HAP-1 (cell line): ENCODE data around the gene EPN3.

ENCODE experiments used
- DNase-seq, 2 experiments: peaks; one replicate each; pipeline ENCODE4 v3.0.0-alpha.2; 2016 to 2020; ENCODE audit warnings: low spot score in 2 of 2
- H3K27me3 ChIP-seq: fragments of 250-450 bp; sonication (Bioruptor Pico); 2 replicates; pipeline ENCODE4 v1.5.1; 2020; ENCODE audit warnings: low read depth, mild to moderate bottlenecking, moderate library complexity
- H3K36me3 ChIP-seq: fragments of 250-450 bp; sonication (Bioruptor Pico); replicated peaks from 2 replicates; pipeline ENCODE4 v1.5.1; 2020; ENCODE audit warnings: mild to moderate bottlenecking
- H3K4me1 ChIP-seq: fragments of 250-450 bp; sonication (Bioruptor Pico); 2 replicates; pipeline ENCODE4 v1.5.1; 2020; ENCODE audit warnings: mild to moderate bottlenecking
- H3K4me3 ChIP-seq: fragments of 250-450 bp; sonication (Bioruptor Pico); 2 replicates; pipeline ENCODE4 v1.5.1; 2020; ENCODE audit warnings: mild to moderate bottlenecking, moderate library complexity
- H3K9me3 ChIP-seq: fragments of 250-450 bp; sonication (Bioruptor Pico); 2 replicates; pipeline ENCODE4 v1.5.1; 2020; ENCODE audit warnings: mild to moderate bottlenecking, moderate library complexity
- in situ Hi-C: fragments of 300-500 bp; cut with MboI; formaldehyde crosslinking; loops from 3 replicates; pipeline ENCODE4 v1.14.3; 2020; ENCODE audit warnings: low sequenced_read_pairs, inconsistent platforms, mixed read lengths

Gene EPN3

DNA sequence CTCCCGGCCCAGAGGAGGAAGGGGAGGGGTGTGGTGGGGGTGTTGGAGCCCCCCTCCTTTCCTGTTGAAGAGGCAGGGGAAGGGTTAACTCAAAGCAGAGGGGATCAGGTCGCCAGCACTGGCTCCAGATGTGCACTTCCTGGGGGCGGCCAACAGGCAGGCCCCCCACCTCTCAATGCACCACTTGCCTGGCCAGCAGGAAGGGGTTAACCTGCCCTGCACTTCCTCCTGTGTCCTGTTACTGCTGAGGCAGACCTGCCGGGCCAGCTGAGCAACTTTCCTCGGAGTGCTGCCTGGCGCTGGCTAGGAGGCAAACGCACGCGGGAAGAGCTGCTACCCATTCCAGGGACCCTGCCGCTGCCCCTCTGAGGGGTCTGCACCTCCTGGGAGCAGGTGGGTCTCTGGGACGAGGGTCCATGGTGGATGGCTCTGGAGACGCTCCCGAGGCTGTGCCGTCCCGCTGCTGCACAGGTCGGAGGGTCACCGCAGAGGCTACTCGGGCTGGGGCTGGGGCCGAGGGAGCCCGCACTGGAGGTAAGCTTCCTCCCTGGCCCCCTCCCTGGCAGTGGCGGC, at the start of gene EPN3:
TSS of gene EPN3 (plus strand) at position 284 of the 573 bp plus-strand sequence. CDS start 3,822 bp downstream, outside the sequence.
- H3K27me3 ChIP-seq: peaks cover 14% of the 10 kb centered on the region

DNA sequence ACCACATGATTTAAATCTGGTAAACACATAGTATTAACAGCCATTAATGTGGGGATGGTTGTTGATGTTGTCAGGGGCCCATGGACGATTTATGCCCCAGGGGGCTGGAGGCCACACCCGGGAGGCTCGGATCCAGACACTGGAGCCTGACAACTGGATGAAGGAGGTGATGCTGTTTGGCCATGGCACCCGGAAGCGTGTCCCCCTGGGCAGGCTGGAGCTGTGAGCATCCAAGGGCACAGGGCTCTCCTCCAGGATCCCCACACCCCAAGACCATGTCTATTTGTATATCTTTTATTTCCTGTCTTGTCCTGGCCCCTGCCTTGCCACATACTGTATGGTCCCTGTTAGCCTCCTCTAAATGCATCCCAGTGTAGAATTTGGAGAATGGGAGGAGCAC, 49.3 kb upstream of the EPN3 start:
- no peaks in the 10 kb centered on the region for H3K9me3 ChIP-seq
- in situ Hi-C loops: loop anchor here (10.0 kb wide), 1 partner anchor 142 kb away; no protein-coding TSS in a partner anchor
- no peak overlapping the region for H3K4me3 ChIP-seq
- H3K36me3 ChIP-seq: peaks cover 51% of the 10 kb centered on the region
- H3K4me1 ChIP-seq: peaks cover 5% of the 10 kb centered on the region; the same call in 1 of the 2 replicates
- DNase-seq: no peak
- H3K27me3 ChIP-seq: no peaks in the 10 kb centered on the region

More for the DNA sequence above, at the start of gene EPN3:
- in situ Hi-C loops: no loop called here
- Histone ChIP-seq H3K9me3 (no peaks in the 10 kb centered on the region), H3K36me3 (no peaks in the 10 kb centered on the region), H3K4me3 (no peak within 1 kb of the TSS), H3K4me1 (no peaks in the 10 kb centered on the region)
- DNase-seq: no peak

DNA sequence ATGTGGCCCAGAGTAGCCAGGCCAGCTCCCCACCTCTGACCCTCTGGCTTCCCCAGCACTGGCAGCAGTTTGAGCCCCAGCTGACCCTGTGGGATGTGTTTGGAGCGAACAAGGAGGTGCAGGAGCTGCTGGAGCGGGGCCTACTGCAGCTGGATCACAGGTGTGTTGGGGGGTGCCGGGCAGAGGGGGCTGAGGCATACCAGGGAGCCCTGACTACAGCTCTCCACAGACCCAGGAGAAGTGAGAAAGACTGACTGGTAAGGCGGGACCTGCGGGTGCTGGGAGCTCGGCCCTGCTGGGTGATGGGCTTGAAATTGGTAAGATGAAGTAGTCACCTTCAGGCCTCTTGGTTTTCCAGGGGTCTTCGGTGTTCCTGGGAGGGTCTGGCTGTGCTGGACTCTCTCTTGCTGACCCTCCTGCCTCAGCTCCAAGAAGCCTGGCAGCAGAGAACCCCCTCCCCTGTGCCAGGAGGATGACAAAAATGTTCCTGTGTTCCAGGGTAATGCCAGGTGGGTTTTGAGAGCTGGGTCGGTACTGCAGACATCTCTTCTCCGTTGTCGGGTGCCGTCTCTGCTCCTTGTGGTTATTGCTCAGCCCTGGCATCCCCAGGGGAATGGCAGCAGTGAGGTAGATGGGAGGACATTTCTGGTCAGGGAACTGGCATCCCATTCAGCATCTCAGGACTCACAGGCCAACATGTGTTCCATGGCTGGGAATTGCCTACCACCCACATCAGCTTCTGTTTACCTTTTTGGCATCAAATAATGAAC, 48.0 kb upstream of the EPN3 start:
- in situ Hi-C loops: loop anchor here (10.0 kb wide), 1 partner anchor 140 kb away; no protein-coding TSS in a partner anchor
- Histone ChIP-seq H3K4me3 (no peak overlapping the region), H3K27me3 (no peaks in the 10 kb centered on the region), H3K4me1 (0 out of 2 replicates have a peak, but pooled peaks cover 2% of the 10 kb centered on the region), H3K36me3 (peaks cover 51% of the 10 kb centered on the region), H3K9me3 (no peaks in the 10 kb centered on the region)
- no peak for DNase-seq

DNA sequence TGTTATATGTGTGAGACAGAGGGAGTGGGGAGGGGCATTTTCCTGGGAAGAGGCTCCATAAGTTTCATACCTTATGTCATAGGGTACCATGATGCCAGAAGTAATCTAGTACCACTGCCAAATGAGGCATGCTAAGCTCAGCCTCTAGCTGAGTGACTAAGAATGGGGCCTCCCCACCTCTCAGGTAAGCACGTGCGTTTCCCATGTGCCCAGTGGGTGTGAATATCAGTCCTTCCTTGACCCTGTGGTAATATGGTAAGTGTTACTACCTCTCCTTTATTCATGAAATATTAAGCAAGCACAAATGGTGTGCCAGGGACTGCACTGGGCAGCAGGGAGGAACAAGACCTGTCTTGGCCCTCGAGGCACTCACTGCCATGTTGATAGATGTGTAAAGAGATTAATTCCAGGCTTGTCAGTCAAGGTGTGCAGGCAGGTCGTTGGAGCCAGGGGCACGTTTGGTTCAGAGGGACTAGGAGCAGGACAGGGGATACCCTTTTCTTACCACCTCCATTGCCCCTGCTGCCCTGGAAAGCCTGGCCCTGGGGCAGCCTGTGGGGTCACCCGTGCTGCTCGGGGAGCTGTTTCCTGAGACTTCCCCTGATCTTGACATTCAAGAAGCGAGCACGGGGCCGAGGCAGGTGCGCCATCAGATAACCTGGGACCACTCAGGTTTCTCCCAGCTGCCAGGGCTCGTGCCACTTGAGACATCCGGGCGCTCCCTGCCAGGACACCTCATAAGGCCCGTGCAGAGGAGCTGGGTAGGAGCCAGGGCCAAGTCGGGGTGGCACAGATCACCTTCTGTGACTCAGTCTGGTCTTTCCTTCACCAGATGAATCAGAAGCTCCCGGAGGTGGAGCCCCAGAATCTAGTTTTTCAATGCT, 45.1 kb upstream of the EPN3 start:
- in situ Hi-C loops: loop anchor here (10.0 kb wide), 1 partner anchor 137 kb away; no protein-coding TSS in a partner anchor
- H3K27me3 ChIP-seq: no peaks in the 10 kb centered on the region

DNA sequence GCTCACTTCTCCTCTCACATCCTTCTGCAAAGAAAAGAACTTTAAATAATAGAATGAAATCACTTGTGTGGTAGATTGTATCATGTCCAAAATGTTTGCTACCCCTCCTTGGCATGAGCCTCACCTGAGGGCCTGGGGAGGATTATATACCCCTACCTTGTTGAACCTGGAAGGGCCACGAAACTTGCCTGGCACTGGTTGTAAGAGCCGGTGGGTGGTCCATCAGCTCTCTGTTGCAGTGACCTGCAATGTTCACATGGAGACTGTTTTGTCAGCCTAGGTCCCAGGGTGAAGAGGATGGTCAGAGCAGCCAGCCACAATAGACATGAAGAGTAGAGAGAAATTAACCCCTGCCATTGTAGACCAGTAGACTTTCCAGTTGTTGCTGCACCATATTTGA, 43.7 kb upstream of the EPN3 start:
- in situ Hi-C loops: loop anchor here (10.0 kb wide), 1 partner anchor 136 kb away; no protein-coding TSS in a partner anchor
- Histone ChIP-seq H3K4me1 (no peaks in the 10 kb centered on the region), H3K9me3 (no peaks in the 10 kb centered on the region), H3K27me3 (no peaks in the 10 kb centered on the region), H3K36me3 (peaks cover 20% of the 10 kb centered on the region), H3K4me3 (no peak overlapping the region)
- no peak for DNase-seq

More for the DNA sequence above, 45.1 kb upstream of the EPN3 start:
- Histone ChIP-seq H3K4me3 (no peak overlapping the region), H3K4me1 (no peaks in the 10 kb centered on the region), H3K9me3 (no peaks in the 10 kb centered on the region), H3K36me3 (peaks cover 31% of the 10 kb centered on the region)
- no peak for DNase-seq

DNA sequence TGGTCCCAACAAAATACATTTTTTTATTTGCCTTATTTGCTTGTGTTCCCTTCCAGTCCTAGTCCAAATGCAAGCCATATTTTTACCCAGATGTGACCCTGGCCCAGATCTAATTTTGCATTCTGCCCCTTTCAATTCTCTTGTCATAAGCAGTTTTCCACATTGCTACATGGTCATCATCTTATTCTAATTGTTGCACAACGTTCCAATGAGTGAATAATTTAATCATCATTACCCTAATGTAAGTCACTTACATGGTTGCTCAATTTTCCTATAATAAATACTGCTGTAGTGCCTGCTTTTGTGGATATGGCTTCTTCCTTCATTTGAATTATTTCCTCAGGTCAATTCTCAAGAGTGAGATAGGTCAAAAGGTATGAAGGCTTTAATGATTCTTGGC, 41.0 kb upstream of the EPN3 start:
- no peak for DNase-seq
- H3K27me3 ChIP-seq: no peaks in the 10 kb centered on the region
- H3K9me3 ChIP-seq: no peaks in the 10 kb centered on the region
- in situ Hi-C loops: no loop called here
- H3K4me3 ChIP-seq: no peak overlapping the region
- H3K36me3 ChIP-seq: no peaks in the 10 kb centered on the region
- no peaks in the 10 kb centered on the region for H3K4me1 ChIP-seq

DNA sequence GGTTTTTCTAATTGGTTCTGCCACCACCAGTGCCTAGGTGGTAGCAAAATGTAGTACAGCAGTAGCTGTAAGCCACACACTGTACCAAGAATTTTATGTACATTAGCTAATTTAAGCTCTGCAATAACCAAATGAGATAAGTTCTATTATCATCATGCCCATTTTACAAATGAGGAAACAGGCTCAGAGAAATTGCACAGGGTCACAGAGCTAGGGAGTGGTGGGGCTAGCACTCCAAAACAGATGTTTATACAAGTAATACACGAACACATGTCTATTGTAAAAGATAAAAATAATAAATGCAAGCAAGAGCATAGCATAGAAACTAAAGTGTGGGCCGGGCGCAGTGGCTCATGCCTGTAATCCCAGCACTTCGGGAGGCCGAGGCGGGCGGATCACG, 40.3 kb upstream of the EPN3 start:
- no peak for DNase-seq
- Histone ChIP-seq H3K4me1 (no peaks in the 10 kb centered on the region), H3K27me3 (no peaks in the 10 kb centered on the region), H3K36me3 (no peaks in the 10 kb centered on the region), H3K4me3 (no peak overlapping the region), H3K9me3 (no peaks in the 10 kb centered on the region)
- in situ Hi-C loops: no loop called here

DNA sequence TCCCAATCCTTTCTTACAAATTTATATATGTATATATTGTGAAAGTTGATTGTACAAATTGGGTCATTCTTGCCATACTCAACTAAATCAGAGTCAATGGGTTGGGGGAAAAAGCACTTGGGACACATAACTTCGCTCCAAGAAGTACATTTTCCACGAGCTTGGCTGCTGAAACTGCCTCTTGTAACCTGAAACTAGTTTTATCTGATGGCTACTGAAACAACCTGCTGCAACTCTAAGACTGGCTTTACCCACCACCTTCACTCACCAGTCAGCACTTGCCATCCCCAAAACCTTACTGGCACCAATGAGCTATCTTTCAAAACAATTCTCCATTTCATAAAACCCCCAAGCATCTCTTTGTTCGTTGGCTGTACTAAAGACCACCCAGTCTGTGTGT, 38.8 kb upstream of the EPN3 start:
- DNase-seq: no peak
- Histone ChIP-seq H3K9me3 (no peaks in the 10 kb centered on the region), H3K4me1 (no peaks in the 10 kb centered on the region), H3K27me3 (no peaks in the 10 kb centered on the region), H3K4me3 (no peak overlapping the region), H3K36me3 (no peaks in the 10 kb centered on the region)
- in situ Hi-C loops: no loop called here

DNA sequence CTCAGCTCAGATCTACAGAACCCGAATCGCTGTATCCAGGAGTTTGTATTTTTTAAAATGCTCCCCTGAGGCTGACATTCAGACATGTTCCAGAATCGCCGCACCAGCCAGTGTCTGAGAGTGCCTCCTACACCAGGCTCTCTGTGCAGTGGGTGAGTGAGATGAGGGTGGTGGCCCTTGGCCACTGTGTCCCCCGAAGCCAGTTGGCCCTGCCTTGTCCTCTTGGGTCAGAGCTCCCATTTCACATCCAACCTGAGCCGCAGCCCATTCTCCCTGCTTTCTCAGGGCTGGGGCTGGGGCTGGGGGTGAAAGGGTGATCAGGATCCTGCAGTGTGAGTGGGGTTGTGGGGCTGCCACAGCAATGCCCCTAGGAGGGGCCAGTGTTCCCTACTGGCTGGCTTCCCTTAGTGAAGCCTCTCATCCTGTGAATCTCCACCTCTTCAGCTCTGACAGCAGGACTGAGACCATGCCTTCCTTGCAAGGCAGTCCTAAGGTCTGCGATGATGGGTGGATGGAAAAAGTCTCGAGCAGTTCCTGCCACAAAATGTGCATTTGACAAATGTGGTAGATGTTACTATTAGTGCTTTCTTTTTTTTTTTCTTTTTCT, 37.2 kb upstream of the EPN3 start:
- DNase-seq: no peak
- Histone ChIP-seq H3K9me3 (no peaks in the 10 kb centered on the region), H3K4me1 (no peaks in the 10 kb centered on the region), H3K4me3 (no peak overlapping the region), H3K36me3 (no peaks in the 10 kb centered on the region), H3K27me3 (no peaks in the 10 kb centered on the region)
- in situ Hi-C loops: no loop called here

DNA sequence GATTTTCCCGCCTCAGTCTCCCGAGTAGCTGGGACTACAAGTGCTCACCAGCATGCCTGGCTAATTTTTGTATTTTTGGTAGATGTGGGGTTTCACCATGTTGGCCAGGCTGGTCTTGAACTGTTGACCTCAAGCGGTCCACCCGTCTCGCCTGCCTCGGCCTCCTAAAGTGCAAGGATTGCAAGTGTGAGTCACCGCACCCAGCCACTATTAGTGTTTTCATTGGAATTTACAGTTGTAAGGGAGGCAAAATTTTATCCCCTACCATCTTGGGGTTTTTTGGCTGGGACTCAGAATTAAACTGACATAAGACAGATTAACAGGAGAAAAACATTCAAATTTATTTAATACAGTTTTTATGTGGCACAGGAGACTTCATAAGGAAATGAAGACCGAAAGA, 36.6 kb upstream of the EPN3 start:
- DNase-seq: no peak
- Histone ChIP-seq H3K9me3 (no peaks in the 10 kb centered on the region), H3K4me1 (no peaks in the 10 kb centered on the region), H3K36me3 (no peaks in the 10 kb centered on the region), H3K27me3 (no peaks in the 10 kb centered on the region), H3K4me3 (no peak overlapping the region)
- in situ Hi-C loops: no loop called here

DNA sequence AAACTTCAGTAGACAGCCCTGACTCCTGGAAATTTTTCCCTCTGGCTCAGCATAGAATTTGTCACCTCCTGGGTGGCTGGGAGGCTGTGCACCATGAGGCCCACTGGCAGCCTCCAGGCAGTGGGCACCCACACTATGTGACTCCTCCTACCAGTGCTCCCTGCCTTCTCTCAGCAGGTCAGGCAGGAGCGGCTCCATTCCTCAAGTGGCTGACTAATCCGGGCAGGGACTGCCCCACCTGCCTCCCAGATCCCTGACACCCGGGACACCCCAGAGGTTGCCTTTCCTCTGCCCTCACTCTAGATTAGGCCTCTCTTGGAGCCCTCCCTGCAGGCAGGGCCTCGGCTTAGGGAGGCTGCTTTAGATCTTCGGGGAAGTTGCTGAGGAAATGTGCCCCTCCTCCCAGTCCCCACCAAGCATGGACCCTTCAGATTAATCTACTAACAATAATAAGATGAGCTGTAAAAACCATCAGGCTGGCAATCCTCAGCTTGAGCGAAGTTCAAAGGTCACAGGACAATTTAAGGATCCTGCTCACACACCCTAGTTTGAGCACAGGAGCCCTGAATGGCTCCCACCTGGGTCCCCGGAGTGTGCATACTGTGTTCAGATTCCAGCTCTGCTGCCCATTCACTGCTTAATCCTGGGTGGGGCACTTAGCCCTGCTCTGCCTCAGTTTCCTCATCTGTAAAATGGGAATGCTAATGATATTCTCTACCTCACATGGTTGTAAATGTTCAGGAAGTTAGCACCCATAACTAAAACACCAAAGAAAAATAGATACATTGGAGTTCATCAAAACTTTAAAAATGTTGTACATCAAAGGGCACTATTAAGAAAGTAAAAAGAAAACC, 34.3 kb upstream of the EPN3 start:
- H3K4me3 ChIP-seq: no peak overlapping the region
- H3K36me3 ChIP-seq: no peaks in the 10 kb centered on the region
- in situ Hi-C loops: no loop called here
- no peaks in the 10 kb centered on the region for H3K9me3 ChIP-seq
- H3K4me1 ChIP-seq: no peaks in the 10 kb centered on the region
- DNase-seq: no peak
- H3K27me3 ChIP-seq: no peaks in the 10 kb centered on the region

DNA sequence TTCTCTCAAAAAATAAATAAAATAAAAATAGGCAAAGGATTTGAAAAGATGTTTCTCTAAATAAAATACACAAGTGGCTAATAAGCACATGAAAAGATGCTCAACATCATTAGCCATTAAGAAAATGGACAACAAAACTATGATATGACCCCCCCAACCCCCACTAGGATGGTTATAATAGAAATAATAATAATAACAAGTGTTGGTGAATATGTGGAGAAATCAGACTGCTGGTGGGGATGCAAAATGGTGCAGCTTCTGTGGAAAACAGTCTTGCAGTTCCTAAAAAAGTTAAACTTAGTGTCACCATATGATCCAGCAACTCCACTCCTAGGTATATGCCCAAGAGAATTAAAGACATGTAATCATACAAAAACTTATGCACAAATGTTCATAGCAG, 33.3 kb upstream of the EPN3 start:
- H3K36me3 ChIP-seq: no peaks in the 10 kb centered on the region
- in situ Hi-C loops: no loop called here

DNA sequence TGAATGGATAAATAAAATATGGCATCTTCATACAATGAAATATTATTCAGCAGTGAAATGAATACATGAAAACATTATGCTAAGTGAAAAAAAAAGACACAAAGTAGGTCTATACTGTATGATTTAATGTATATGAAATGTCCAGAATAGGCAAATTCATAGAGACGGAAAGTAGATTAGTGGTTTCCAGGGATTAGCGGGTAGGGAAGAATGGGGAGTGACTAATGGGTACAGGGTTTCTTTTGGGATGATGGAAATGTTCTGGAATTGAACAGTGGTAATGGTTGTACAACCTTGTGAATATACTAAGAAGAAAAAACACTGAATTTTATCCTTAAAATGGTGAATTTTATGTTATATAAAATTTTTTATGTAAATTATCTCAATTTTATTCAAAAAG, 32.8 kb upstream of the EPN3 start:
- H3K36me3 ChIP-seq: no peaks in the 10 kb centered on the region
- DNase-seq: no peak
- H3K9me3 ChIP-seq: no peaks in the 10 kb centered on the region
- in situ Hi-C loops: no loop called here
- no peaks in the 10 kb centered on the region for H3K27me3 ChIP-seq
- no peak overlapping the region for H3K4me3 ChIP-seq
- no peaks in the 10 kb centered on the region for H3K4me1 ChIP-seq

More for the DNA sequence above, 33.3 kb upstream of the EPN3 start:
- no peak overlapping the region for H3K4me3 ChIP-seq
- no peaks in the 10 kb centered on the region for H3K4me1 ChIP-seq
- no peaks in the 10 kb centered on the region for H3K27me3 ChIP-seq
- H3K9me3 ChIP-seq: no peaks in the 10 kb centered on the region
- no peak for DNase-seq
